Anterior cingulate cortex (tissue), 58 donors: ENCODE results near the gene HOXA6.

ENCODE experiments used
- DNase-seq, 58 donors: peaks; one replicate each; lab custom pipeline; 2025; lab: John Stamatoyannopoulos, UW

The HOXA6 gene

DNA sequence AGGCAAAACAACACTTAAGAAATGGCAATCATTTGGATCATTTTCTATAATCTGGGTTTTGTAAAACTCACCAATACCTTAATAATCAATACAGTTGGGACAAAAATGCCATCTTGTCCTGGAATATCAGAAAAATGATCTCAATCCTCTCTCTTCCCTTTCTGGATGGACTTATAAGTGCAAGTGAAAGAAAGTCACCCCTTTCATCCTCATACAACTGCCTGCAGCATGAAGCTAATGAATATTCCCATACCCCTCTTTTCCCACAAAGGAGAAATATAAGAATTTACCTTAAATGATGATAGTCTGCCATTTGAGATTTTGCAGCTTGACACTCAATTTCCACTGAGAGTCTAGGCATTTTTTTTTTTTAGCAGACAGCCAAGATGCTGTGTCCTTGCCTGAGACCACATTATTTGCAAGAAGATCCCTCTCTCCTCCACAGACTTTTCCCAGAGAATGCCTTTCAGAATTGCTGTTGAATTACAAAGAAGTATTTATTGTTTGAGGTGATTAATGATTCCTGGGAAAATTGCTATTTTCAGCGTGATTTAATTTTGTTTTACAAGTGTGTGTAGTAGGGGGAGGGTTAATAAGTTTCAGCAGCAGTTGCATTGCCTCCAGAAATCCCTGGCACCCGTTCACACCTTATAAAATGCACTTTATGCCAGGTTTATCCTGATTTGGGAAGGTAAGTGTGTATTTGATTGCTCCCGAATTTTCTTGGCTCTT, 20.8 kb downstream of the HOXA6 start:
- no peak for DNase-seq

DNA sequence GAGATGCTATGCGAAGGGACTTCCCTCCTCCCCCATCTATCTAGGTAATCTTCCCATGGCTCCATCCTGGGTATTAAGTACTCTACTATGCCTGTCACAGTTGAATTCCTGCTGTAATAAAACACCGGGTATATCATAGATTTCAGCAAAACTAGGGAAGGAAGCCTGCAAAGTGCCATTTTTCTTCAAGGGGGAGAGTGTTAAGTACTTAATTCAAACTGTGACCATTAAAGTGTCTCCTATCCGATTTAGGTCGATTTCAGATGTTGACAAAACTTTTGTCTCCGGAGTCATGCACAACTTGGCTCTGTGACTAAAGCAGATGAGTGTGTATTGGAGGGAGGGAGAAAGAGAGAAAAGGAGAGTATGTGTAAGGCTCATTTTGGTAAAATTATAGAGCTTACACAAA, 21.6 kb downstream of the HOXA6 start:
- DNase-seq: no peak

DNA sequence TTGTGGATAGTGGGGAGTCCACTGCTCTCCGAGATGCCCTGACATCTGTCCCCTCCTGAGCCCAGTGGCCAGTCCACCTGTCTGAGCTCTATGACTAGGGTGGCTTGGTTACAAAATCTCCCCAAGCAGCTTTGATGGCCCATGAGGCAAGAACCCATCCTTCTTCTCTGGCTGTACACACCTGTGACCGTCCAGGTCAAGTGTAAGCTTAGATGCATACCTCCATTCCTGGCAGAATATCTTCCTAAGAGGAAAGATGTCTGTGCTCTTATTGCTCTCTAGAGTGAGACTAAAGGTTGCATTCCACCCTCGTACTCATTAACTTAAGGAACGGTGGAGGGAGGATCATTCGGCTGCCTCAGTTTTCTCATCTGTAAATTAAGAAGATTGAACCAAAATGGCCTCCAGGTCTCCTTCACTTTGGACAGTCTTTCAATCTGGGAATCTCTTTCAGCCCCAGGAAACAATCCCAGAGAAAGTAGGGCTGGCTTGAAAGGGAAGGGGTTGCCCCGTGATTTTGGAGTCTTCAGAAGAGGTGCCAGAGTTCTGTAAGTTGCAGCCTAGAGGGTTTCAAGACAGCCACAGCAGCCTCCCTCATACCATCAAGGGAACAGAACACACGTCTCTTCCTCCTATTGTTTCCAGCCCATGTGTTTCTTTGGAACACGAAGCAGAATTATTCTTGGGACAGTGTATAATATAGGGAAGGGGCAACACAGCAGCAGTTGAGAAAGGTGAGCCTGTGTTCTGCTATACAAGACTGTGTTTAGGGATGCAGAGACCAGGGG, 22.5 kb downstream of the HOXA6 start:
- DNase-seq: no peak

DNA sequence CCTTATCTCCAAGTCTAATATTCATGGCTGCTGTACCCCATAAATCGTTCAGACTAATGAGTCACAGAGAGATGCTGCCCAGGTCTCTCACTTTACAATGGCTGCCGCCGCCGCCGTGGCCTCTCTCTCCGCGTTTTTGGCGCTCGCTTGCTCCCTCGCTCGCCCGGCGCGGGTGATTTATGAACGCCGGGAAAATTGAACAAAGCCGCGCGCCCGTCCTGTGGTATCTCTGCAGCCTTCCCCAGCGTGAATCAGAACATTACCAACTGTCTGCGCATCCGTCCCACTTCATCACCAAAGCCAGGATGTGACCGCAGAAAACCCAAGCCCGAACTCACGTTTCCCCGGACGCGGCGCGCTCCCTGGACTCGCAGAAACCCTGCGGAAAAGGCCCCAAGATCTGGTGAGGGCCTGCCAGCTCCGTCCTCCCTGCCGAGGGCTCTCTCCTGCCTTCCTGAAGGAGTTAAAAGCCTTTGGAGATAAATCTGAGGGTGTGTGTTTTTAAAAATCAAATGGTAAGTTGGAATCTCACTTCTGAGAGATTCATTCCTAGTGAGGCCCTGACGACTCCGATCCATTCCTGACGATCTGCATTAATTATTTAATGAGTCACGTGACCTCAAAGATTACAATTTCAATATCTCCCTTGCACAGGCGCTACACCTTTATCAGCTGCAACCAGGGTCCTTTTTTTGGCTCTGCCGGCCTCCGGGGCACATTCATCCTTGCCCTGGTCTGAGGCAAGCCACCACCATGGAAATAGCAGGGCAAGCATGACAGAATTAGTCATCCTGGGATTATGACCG, 23.3 kb downstream of the HOXA6 start:
- DNase-seq: no peak

DNA sequence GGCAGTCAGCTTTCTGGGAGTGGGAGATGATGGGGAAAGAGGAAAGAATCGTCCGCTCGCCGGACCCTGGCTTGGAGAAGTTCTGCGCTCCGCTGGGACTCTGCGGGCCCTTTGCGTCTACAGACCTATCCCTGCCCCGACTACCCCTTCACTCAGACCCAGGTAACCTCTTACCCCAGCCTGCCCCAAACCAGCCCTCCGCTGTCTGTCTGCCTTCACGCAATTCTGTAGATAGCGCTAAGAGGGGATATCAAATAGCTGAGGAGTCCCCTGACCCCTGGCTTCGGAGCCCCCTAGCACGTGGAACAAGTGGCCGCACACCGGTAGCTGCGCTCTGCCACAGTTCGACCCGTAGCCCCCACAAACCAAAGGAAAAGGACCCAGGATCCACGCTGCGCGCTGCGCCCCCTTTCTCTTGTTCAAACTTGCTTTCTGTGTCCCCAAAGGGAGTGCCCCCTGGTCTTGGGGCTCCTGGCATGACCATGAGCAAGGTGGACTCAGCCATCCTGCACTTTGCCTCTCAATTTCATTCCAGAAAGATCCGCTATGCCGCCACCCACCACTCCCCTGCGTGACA, 24.0 kb downstream of the HOXA6 start:
- no peak for DNase-seq

DNA sequence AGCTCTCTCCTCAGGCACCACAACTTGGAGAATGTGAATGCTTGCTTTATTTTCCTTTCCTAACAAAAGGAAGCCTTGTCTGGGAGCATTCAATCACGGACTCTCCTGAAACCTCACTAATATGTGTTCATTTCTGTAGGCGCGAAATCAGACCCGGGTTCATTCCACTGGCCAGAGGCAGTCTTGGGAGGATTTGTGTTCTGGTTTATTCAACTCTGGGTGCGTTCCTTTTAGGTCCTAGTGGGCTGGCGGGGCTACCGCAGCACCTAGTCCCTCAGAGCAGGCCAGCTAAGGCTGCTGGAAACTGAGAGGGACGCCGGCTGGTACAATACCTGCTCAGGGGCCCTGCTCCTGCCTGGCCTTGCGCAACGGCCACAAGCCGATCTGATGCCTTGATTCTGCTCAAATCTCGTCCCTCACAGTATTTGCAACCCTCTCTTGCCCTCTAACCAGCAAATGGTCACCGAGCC, 24.5 kb downstream of the HOXA6 start:
- DNase-seq: no peak

DNA sequence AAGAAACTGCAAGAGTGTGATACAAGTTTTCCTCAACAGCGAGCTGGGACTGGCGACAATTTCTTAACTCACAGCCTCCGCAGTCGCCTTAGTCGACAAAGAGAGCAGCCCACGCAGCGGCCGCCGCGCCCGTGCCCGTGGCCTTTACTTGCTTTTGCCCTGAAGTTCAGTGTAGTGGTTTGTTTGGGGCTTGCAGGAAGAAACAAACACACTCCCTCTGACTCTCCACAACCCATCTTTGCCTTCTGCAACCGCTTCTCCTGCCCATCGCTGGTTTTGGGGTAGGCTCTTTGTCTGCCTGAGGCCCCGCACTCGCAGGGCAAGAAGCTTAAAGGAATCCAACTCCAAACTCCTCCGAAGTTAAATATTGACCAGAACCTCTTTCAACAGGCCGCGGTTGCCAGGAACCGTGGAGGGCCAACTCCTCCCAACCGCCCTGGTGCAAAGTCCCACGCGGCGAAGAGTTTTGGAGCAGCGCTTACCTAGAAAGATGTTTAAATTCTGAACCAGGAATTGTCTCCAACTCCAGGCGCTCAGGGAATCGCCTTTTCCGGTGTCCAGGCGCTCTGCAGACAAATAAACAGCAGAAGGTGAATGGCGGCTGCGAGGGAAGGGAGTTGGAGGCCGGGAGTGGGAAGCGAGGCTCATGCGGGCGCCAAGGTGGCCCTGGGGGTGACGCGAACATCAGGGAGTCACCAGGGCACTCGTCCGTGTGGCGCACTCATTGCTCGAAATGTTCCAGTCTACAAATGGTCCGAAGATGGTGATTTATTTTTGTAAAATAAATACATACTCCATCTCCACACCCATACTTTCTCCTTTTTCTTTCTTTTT, 25.3 kb downstream of the HOXA6 start:
- DNase-seq: no peak

DNA sequence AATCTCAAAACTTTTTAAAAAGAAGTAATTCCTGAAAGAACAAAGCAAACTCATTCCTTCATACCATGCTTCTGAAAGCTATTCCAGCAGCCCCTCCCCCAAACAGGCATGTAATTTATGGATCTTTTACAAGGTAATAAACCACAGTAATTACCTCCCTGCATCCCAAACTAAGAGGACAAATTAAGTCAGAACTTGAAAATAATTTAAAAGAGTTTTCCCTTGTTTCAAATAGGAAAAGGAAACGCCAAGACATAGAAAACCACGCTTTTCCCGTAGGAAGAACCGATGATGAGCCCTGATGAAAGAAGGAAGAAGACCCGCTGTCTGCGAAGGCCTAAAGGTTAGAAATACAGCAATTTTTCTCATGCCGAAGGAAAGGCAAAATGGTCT, 25.9 kb downstream of the HOXA6 start:
- no peak for DNase-seq

DNA sequence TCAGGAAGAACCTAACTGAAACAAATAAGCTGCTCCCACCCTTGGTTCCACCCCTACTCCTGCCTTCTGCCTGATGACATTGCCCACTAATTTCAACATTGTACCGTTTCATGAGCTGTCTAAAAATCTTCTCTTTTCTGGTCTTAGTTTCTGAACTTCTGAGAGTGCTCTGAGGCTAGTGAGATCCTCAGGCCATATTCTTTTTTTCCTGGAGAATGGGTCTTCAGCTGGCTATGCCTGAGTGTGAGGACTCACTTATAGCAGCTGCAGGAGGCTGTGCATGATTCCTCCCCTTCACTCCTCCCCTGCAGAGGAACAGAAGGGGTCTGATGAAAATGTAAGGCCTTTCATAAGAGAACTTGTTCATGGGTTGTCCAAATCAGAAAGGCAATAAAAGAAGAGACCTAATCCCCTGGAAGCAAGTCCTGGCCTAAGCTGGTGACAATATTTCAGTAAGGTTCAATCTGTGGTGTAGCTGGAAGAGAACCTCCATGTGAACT, 28.1 kb downstream of the HOXA6 start:
- DNase-seq: no peak

DNA sequence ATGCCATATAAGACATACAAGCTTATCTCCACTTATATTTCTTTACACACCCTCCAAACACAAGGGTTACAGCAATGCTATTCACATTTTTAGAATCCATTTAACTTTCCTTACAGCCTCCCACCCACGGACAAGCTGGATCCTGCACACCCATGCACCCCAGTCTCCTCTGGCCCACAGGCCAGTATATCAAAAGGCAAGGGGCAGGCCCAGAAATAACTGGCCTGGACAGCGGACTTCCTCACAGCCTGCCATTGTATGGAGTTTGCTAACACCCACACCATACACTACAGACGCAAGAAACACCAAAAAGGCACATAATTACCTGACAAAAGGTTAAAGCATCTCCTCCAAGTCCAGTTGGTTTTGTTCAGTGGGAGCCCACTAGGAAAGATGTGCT, 29.0 kb downstream of the HOXA6 start:
- no peak for DNase-seq

DNA sequence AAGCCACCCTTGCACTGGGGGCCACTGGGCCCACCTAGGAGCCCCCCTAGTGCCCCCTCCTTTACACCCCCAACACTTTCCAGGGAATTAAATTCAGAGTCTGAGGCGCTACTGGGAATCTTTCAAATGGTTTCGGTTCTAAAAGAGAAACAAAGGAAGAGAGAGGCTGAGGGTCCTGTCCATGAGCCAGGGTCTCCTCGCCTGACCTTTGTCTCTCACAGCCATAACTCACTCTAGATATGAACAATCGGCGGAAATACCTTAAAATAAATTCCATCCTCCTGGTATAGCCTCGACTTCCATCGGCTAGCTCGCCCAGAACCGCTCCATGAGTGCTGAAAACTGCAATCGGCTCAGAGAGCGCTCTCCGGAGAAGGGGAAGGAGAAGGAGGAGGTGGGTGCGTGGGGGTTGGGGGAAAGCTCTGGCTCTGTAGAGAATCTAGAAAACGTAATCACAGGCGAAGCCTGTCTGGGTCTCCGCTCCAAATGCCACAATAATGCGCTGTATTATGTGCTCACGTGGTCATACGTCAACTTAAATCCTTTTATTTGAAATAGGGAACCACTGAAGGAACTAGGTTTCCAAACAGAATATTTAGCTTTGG, 29.6 kb downstream of the HOXA6 start:
- no peak for DNase-seq

DNA sequence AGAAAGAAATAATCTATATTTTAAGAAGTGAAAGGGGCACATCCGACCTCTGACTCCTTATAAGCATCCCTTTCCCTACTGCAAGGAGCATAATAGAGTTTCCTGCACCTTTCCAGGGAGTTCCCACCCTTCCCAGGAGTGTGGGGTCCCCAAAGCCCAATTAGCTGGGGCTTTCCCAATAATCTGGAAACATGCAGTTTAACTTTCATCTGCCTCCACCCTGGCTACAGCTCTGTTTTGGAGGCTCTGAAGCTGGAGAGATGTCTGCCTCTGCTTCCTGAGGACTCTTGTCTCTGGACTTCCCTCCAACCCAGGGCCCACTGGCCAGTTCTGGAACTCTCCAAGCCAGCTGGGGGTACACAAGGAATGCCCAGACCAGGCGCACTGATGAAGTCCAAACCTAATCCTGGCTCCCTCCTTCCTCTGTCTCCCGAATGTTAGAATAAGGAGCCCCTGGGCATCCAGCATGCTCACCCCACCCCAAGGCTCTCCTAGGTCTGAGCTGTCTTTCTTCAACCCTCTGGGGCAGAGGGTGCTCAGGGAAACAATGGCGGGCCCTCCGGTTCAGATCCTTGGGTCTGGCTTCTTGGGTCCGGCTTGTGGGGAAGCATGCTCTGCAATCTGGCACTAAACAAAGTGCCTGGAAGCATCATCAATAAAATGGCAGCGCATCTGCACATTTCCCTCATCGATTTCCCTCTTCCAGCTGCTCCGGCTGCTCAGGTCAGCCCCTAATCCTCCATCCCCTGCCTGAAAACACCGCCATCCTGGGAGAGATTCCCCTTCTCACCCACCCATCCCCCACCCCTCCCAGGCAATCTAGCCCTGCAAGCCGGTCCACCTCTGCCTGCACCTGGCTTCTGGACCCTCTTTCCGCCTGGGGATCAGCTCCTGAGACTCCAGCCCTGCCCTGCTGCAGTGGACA, 30.4 kb downstream of the HOXA6 start:
- DNase-seq: no peak

DNA sequence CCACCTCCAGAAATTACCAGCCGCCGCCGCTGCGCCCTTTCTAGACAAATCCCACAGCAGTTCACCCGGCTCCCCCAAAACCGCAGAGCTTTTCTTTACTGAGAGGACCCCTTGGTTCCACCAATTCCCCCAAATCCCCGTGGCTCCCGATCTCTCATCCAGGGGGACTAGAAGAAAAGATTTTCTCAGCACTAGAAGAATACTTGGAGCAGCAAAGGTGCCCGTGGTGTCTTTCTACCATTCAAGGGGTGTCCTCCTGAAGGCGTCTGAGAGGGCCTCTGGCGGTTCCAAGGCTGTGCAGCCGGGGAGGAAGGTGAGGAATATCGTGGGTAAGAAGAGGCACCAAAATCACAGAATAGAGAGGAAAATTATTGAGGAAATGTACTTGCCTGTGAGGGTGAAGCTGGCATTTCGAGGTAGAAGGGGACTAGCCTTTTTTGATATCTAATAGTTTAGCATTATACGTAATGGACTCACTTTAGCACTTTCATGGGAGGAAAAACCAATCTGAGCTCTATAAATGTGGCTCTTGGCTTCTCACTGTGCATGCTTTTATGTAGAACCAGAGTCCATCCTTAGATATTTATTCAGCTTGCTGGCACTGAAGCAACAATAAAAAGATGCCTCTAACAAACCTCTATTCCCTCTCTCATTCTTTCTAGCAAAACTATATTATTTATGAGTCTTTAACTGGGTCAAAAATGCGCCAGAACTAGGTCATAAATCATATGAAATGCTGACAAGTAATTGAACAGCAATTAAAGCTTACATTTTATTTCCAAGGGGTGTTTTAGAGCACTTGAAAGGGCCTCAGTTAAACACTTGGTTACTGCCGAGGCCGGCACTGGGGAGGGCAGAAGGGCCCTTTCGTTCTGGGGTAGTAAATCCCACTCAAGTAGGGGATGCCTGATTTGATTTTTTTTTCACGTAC, 31.3 kb downstream of the HOXA6 start:
- no peak for DNase-seq

DNA sequence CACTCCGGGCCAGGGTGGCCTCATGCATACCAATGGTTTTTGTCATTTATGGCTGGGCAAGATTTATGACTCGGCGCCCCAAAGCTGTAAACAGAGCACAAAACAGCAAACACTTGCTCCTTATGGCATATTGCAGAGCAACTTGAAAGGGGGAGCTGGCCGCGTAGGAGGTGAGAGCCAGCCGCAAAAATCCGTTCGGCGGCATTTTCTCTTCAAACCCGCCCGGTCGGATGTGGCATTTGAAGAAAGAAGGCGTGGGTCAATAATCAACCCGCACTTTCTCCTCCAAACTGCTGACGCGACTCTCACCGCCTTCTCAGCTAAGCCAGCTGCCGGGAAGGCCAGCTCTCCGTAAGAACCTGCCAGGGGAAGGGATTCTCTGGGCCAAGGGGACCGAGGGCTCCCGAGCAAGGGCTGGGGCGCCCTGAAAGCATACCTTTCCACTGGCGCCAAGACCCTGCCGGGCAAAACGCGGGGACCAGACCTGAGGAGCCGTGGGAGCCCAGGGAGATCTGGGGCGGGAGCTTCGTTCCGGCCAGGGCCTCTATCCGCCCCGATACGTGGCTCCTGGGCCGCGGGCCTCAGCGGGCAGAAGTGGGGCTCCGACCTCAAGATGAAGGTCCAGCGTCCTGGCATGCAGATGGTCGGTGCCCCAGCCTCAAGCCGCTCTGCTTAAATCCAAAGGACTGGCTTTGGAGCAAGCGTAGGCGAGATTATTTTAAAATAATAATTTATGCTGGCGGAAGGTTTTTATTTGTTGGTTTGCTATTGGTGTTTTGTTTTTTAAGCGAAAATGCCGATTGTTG, 32.1 kb downstream of the HOXA6 start:
- no peak for DNase-seq

DNA sequence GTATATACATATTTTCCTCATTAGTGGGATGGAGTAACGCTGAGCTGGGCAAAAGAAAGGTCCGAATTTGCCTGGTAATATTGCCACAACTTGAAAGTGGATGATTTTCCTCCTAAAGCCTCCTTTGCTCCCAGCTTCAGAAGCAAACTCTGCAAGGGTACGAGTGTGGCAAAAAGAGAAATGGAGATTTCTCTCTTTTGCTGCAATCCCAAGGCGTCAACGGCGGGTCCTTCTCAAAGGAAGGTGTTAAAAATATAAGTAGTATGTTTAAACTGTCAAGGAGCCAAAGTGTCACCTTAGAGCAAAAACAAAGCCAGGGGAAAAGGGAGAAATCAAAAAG, 32.7 kb downstream of the HOXA6 start:
- no peak for DNase-seq
